ENCODE measurements around the gene THTPA.
"Not testable (repeated sequence)": the region's sequence is repeated elsewhere in the genome, so short reads cannot be mapped to it uniquely, and the experiment has no call there.

THTPA gene

DNA sequence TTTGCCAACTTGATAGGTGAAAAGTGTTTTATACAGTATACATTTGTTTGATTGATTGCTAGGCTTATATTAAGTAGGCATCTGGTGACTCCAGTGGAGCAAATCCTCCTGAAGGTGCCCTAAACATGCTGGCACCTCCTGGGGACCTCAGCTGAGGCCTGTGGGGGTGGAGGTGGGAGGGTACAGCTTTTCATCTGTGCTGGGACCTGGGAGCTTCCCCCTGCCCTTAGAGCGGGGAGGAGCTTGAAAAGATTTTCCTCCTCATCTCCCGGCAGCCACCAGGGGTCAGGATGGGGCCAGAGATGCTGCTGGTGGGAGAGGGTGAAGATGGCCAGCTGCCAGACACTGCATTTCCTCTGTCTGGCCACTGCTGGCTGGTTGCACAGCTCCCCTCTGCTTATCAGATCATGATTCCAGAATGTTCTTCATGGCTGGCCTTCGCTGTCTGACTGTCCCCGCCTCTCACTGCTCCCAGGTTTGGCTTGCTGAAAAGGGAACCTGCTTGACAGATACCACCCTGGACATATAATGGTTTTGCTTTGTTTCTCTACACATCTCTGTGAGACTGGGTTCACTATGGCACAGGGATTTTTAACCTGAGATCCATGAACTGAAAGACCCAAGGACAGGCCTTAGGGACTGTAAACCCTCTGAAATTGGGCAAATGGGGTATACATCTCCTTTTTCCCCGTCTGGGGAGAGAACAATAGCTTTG lies 33.0 kb downstream of the THTPA start:
- DNase-seq, result peak; percentile 78

DNA sequence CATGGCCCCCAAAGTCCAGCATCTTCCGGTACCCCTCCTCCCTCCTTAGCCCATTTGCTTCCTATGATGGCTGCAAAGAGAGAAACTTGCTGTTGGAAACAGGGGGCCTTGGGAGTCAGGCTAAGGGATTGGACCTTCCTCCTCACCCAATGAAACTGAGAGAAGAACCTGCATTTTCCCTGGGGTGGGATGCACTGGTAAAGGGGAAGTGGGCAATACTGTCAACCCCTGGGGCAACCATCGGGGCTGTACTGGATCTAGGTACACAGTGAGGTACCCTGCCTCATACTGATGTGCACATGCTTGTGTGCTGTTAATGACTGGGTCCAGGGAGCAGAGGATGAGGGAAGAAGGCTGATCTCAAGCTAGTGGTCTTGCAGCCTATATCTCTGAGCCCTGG lies 33.5 kb downstream of the THTPA start:
- DNase-seq, result no peak

DNA sequence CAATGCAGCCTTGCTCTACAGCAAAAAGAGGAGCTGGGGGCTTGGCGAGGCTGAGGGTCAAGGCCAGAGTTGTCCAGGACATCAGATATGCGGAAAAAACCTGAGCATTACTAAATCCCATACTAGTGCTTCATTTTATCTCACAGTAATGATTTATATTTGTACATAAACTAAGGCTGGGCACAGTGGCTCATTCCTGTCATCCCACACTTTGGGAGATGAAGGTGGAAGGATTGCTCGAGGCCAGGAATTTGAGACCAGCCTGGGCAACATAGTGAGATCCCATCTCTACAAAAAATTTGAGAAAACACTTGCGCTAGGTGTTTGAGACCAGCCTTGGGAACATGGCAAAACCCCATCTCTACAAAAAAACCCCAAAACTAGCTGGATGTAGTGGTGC lies 34.1 kb downstream of the THTPA start:
- no peak for DNase-seq

DNA sequence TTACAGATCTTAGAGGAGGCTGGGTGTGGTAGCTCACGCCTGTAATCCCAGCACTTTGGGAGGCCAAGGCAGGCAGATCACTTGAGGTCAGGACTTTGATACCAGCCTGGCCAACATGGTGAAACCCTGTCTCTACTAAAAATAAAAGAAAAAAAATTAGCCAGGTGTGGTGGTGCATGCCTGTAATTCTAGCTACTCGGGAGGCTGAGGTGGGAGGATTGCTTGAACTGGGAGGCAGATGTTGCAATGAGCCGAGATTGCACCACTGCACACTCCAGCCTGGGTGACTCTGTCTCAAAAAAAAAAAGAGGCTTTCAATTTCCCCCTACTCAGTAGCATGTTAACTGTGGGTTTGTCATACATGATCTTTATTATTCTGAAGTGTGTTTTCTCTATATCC lies 38.1 kb downstream of the THTPA start:
- DNase-seq, result not testable (repeated sequence)

DNA sequence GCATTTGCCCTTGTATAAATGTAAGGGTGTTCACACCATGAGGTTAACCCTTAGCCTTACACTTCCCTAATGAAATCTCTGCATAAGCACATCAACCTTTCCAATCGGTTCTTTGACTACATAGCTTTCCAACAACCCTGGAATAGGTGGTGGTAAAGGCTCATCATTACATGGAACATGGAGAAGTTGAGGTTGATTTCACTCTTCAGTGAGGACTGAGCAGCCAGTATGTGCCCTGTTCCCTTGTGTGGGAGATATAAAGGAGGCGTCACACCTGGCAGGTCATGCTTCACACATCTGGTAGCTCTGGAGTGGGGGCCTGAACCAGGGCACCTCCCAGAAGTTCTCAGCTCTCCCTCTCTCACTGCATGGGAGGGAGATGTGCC lies 44.2 kb downstream of the THTPA start:
- DNase-seq, result no peak

DNA sequence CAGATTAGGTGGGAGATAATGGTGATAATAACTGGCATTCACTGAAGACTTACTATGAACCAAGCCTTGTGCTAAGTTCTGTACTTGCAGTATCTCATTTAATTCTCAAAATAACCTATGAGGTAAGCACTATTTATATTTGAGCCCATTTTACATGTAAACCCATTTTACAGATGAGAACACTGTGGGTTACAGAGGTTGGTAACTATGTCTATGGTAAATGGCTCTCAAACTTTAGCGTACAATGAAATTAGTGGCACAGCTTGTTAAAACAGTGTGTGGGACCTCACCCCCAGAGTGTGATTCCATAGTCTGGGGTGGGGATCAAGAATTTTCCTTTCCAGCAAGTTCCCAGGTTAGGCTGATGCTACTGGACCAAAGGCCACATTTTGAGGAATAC lies 44.7 kb downstream of the THTPA start:
- DNase-seq, result no peak

DNA sequence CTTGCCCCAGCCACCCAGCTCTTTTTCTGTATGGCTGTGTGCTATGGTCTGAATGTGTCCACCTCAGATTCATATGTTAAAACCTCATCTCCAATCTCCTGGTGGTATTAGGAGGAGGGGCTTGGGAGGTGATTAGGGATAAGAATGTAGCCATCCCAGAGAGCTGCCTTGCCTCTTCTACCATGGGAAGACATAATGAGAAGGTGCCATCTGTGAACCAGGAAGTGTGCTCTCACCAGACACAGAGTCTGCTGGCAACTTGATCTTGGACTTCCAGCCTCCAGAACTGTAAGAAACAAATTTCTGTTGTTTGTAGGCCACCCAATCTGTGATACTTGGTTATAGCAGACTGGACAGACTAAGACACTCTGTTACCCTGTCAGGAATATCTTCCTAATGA lies 45.4 kb downstream of the THTPA start:
- DNase-seq, result no peak

DNA sequence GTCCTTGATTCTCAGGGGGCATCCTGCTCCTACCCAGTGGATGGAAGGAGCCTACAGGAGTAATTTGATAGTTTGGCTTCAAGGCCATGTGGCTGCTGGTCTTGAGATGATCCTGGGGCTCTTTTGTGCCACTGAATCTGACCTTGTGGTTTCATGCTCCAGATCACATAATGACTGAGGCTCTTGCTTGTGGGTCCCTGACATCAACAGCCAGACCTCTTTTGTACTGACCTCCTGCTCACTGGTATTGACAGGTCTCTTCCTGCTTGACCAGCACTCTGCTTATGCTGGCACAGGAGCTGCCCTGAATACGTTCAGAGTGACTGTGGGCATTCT lies 45.7 kb downstream of the THTPA start:
- DNase-seq, result no peak

DNA sequence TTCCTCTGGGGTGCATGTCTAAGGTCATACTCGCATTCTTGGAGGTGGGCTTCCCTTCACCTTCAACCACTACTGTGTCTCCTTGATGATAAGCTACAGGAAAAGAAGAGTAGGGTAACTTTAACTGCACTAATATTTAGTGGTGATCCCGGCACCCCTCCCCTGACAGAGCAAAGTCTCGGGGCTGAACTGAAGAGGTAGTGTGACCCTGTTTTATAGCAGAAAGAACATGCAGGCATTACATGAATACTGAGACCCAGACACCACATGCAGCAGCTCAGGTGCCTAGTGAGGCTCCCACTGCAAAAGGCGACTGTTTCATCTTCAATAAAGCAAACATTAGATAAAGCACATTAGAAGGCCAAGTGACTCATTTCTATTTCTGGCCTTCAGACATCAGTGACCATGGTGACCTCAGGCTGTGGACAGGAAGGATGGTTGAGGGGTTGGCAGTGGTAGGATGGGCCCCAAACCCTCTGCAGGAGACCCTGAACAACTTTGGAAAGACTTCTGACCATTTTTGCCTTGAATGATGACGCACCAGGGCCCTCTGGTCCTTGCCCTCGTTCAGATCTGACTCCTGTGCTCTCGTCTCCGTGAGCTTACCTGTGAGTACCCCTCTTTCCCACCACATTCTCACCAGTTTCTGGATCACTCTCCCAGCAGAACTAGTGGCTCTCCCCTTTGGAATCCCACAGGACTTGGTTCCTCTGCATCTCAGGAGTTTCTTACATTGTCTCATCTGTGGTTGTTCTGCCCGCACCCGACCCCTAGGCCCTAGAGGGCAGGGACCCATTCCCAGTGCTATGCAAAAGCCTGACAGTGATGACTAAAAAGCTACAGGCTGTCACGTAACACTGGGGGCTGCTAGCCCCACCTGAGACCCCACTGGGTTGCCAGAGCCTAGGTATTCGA lies 46.4 kb downstream of the THTPA start:
- DNase-seq, result no peak

DNA sequence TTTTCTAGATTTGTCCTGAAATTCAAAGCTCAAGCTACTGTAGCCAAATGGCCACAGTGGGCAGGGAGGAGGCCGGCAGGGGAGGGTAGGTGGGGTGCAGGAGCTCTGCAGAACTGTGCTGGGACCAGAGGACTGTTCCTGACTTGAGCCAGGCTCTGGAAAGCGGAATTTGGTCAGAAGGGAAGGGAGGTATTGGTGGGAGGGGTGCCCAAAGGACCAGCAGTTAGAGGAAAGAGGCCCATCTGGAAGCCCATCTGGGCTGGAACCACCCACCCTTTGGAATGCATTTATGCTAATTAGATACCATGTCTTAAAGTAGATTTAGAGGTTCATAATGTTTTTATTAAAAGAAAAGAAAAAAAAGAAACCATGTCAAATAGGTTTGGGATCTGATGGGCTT lies 47.0 kb downstream of the THTPA start:
- DNase-seq, result no peak

DNA sequence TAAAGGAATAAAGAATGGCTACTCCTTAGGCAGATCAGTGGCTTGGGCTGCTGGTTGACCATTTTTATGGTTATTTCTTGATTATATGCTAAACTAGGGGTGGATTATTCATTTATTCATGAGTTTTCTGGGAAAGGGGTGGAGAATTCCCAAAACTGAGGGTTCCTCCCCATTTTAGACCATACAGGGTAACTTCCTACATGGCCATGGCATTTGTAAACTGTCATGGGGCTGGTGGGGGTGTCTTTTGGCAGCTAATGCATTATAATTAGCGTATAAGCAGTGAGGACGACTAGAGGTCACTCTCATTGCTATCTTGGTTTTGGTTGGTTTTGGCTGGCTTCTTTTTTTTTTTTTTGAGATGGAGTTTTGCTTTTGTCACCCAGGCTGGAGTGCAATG lies 48.1 kb downstream of the THTPA start:
- DNase-seq, result no peak

DNA sequence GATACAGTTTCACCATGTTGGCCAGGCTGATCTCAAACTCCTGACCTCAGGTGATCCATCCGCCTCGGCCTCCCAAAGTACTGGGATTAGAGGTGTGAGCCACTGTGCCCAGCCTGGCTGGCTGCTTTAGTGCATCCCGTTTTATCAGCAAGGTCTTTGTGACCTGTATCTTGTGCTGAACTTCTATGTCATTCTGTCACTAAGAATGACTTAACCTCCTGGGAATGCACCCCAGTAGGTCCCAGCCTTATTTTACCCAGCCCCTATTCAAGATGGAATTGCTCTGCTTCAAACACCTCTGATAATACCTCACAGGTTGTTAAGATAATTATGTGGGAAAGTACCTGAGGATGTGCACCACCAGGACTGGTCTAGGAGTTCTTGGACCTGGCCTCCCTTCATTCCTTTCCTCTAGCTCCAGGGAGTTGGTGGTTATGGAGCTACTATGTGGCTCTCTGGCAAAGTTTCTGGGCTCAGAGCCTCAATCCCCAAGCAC lies 48.7 kb downstream of the THTPA start:
- DNase-seq, result no peak

DNA sequence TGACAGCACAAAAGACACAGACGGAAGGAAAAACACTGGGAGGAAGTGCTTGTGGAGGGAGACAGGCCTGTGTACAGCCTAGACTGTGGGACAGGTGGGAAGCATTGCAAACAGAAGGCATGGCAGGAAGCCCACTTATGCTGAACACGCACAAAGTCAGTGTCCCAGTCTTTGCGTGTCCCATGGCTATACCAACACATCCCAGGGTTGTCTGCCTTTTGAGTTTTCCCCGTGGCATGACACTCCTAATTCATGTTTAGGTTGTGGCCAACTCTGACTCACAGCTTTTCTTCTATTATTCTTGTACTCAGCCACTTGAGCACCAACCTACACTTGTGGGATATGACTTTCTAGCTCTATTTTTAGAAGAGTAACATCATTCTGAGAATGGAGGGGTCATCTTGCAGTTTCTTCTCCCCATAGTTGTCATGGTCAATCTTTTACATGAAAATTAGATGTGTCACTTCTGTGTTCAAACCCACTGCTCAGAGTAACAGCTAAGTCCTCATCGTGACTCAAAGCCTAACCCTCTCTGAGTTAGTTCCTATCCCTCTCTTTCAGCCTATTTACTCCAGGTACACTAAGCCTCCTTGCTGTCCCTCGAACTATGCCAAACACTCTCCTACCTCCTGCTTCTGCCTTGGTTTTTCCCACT lies 50.0 kb downstream of the THTPA start:
- DNase-seq, result no peak

DNA sequence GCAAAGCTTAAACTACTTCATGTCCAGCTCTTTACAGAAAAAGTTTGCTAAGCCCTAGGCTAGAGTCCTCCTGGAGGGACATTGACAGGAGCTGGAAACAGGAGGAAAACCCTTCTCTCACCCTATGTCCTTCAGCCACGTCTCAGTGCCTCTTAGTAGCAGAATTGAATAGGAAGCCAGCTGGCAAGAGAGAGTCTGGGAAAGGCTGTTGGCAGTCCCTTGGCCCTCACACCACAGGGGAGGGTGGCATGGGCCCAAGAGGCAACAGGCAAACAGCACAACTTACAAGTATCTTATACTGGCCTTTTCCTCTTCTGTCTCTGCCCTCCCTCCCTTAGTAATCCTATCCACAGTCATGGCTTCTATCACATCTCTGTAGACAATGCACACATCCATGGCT lies 52.4 kb downstream of the THTPA start:
- DNase-seq, result no peak

DNA sequence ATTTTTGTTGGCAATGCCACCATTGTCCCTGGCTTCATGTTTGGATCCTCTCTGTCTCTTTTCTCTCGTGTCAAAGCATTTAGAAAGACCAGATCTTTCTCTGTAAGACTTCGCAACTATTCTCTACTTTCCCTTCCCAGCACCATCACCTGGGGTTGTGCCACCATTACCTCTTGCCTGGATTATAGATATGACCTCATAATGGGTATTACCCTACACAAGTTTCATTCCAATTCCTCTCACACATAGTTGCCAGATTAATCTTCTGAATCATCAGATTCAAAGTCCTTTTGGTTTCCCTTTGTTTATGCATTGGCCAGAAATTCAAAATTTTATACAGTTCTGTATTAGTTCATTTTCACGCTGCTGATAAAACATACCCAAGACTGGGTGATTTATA lies 52.9 kb downstream of the THTPA start:
- DNase-seq, result no peak

DNA sequence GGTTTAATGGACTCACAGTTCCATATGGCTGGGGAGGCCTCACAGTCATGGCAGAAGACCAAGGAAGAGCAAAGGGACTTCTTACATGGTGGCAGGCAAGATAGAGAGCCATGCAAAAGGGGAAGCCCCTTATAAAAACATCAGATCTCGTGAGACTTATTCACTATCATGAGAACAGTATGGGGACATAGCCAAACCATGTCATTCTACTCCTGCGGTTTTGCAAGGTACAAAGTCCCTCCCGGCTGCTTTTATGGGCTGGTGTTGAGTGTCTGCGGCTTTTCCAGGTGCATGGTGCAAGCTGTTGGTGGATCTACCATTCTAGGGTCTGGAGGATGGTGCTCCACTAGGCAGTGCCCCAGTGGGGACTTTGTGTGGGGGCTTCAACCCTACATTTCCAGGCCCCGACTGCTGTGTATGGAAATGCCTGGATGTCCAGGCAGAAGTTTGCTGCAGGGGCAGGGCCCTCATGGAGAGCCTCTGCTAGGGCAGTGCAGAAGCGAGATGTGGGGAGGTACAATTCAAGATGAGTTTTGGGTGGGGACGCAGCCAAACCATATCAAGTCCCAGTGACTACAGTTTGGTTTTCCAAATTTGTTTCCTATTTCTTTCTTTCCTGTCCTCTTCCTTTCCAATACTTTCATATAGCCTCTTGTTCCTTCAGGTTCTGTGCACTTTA lies 53.5 kb downstream of the THTPA start:
- DNase-seq, result not testable (repeated sequence)
